Measurements from ENCODE around the gene PYGO1.
"Not testable (repeated sequence)": the region's sequence is repeated elsewhere in the genome, so short reads cannot be mapped to it uniquely, and the experiment has no call there.

PYGO1 gene

GRCh38 chr15:55588070-55588814 lies at the start of gene PYGO1:
PYGO1 (minus strand) TSS chr15:55588345; CDS start chr15:55587883, 462 bp downstream.
- in situ Hi-C loops (cut with HindIII; ENCODE audit: low sequenced_read_pairs): no loop called here

GRCh38 chr15:55637086-55637485 lies 48.9 kb upstream of the PYGO1 start:
- in situ Hi-C loops (cut with HindIII; ENCODE audit: low sequenced_read_pairs): no loop called here

- in situ Hi-C loops (cut with HindIII; ENCODE audit: low sequenced_read_pairs): no loop called here
Observed at GRCh38 chr15:55633731-55634130, 45.6 kb upstream of the PYGO1 start.

GRCh38 chr15:55632434-55632833 lies 44.3 kb upstream of the PYGO1 start:
- in situ Hi-C loops (cut with HindIII; ENCODE audit: low sequenced_read_pairs): no loop called here

- in situ Hi-C loops (cut with HindIII; ENCODE audit: low sequenced_read_pairs): no loop called here
Observed at GRCh38 chr15:55630858-55631257, 42.7 kb upstream of the PYGO1 start.

- in situ Hi-C loops (cut with HindIII; ENCODE audit: low sequenced_read_pairs): no loop called here
Observed at GRCh38 chr15:55628369-55628730, 40.2 kb upstream of the PYGO1 start.

GRCh38 chr15:55627730-55628368 lies 39.7 kb upstream of the PYGO1 start:
- in situ Hi-C loops (cut with HindIII; ENCODE audit: low sequenced_read_pairs): no loop called here

- in situ Hi-C loops (cut with HindIII; ENCODE audit: low sequenced_read_pairs): no loop called here
Observed at GRCh38 chr15:55619783-55620182, 31.6 kb upstream of the PYGO1 start.

- in situ Hi-C loops (cut with HindIII; ENCODE audit: low sequenced_read_pairs): no loop called here
Observed at GRCh38 chr15:55618387-55618786, 30.2 kb upstream of the PYGO1 start.

GRCh38 chr15:55615445-55615844 lies 27.3 kb upstream of the PYGO1 start:
- in situ Hi-C loops (cut with HindIII; ENCODE audit: low sequenced_read_pairs): no loop called here

- in situ Hi-C loops (cut with HindIII; ENCODE audit: low sequenced_read_pairs): no loop called here
Observed at GRCh38 chr15:55613727-55614126, 25.6 kb upstream of the PYGO1 start.

- in situ Hi-C loops (cut with HindIII; ENCODE audit: low sequenced_read_pairs): no loop called here
Observed at GRCh38 chr15:55606214-55606613, 18.1 kb upstream of the PYGO1 start.

GRCh38 chr15:55601374-55601773 lies 13.2 kb upstream of the PYGO1 start:
- in situ Hi-C loops (cut with HindIII; ENCODE audit: low sequenced_read_pairs): no loop called here

GRCh38 chr15:55599439-55599838 lies 11.3 kb upstream of the PYGO1 start:
- in situ Hi-C loops (cut with HindIII; ENCODE audit: low sequenced_read_pairs): no loop called here

- in situ Hi-C loops (cut with HindIII; ENCODE audit: low sequenced_read_pairs): not testable (repeated sequence)
Observed at GRCh38 chr15:55593019-55593418, 4.9 kb upstream of the PYGO1 start.

- in situ Hi-C loops (cut with HindIII; ENCODE audit: low sequenced_read_pairs): no loop called here
Observed at GRCh38 chr15:55590788-55591187, 2.6 kb upstream of the PYGO1 start.

GRCh38 chr15:55589287-55589686 lies 1.1 kb upstream of the PYGO1 start:
- in situ Hi-C loops (cut with HindIII; ENCODE audit: low sequenced_read_pairs): no loop called here

- in situ Hi-C loops (cut with HindIII; ENCODE audit: low sequenced_read_pairs): no loop called here
Observed at GRCh38 chr15:55588815-55589115, 620 bp upstream of the PYGO1 start.

- in situ Hi-C loops (cut with HindIII; ENCODE audit: low sequenced_read_pairs): no loop called here
Observed at GRCh38 chr15:55587321-55588069, 650 bp downstream of the PYGO1 start.

- in situ Hi-C loops (cut with HindIII; ENCODE audit: low sequenced_read_pairs): no loop called here
Observed at GRCh38 chr15:55586808-55587207, 1.3 kb downstream of the PYGO1 start.

- in situ Hi-C loops (cut with HindIII; ENCODE audit: low sequenced_read_pairs): no loop called here
Observed at GRCh38 chr15:55576943-55577342, 11.2 kb downstream of the PYGO1 start.

- in situ Hi-C loops (cut with HindIII; ENCODE audit: low sequenced_read_pairs): no loop called here
Observed at GRCh38 chr15:55574096-55574495, 14.0 kb downstream of the PYGO1 start.

All from DLD1 (cell line).